GM12864 (cell line): ENCODE data around the gene LDLRAD4.

Source experiments
- DNase-seq: peaks from one replicate; pipeline ENCODE4 v3.0.0-alpha.2; 2011; ENCODE audit warnings: low read depth
- H3K4me3 ChIP-seq: 2 replicates; pipeline ENCODE4 v1.5.1; 2011; ENCODE audit warnings: mild to moderate bottlenecking, low read depth, low read length, control low read depth
- CTCF ChIP-seq: IDR thresholded peaks from 2 replicates; pipeline ENCODE4 v1.5.1; 2011; ENCODE audit warnings: low read depth, mild to moderate bottlenecking, moderate library complexity, low read length, control low read depth, inconsistent platforms; ENCODE audit errors: missing control alignments

Gene LDLRAD4

GRCh38 chr18:13585379-13586153 is 367.0 kb downstream of the LDLRAD4 start:
- H3K4me3 ChIP-seq = no peak overlapping the region
- DNase-seq = no peak
- TF ChIP-seq CTCF = no peak

GRCh38 chr18:13587001-13587400 is 368.4 kb downstream of the LDLRAD4 start:
- no peak overlapping the region for H3K4me3 ChIP-seq
- no peak for TF ChIP-seq CTCF
- DNase-seq = no peak

- H3K4me3 ChIP-seq = no peak overlapping the region
- no peak for DNase-seq
- TF ChIP-seq CTCF = no peak
Observed at GRCh38 chr18:13587477-13587876, 368.9 kb downstream of the LDLRAD4 start.

GRCh38 chr18:13587937-13588336 is 369.4 kb downstream of the LDLRAD4 start:
- TF ChIP-seq CTCF = no peak

GRCh38 chr18:13589316-13589715 is 370.8 kb downstream of the LDLRAD4 start:
- no peak overlapping the region for H3K4me3 ChIP-seq
- TF ChIP-seq CTCF = no peak
- no peak for DNase-seq

More at GRCh38 chr18:13587937-13588336, 369.4 kb downstream of the LDLRAD4 start:
- H3K4me3 ChIP-seq = no peak overlapping the region
- DNase-seq = no peak

GRCh38 chr18:13589943-13590342 is 371.4 kb downstream of the LDLRAD4 start:
- no peak for TF ChIP-seq CTCF
- no peak overlapping the region for H3K4me3 ChIP-seq
- no peak for DNase-seq

GRCh38 chr18:13592246-13592645 is 373.7 kb downstream of the LDLRAD4 start:
- no peak overlapping the region for H3K4me3 ChIP-seq
- DNase-seq = no peak
- TF ChIP-seq CTCF = no peak
